Caco-2 (cell line): Measurements from ENCODE around the gene ACTN4. TPM values are rescaled to one million over a fixed set of nuclear protein-coding genes. Genes with fewer than 3 reads are reported as not detected.

Source experiments
- BruUV-seq: library from RNA; stranded (reverse); fragments of 400-500 nt; replicated peaks from 2 replicates; lab custom pipeline; 2021; lab: Mats Ljungman, UMichigan
- CTCF ChIA-PET: fragments of 300-600 bp; sonication (Branson Sonifier 250); formaldehyde crosslinking; loops from one replicate; lab custom pipeline; 2022; ENCODE audit warnings: antibody characterized with exemption; lab: Charles Lee
- POLR2A ChIA-PET: fragments of 300-600 bp; sonication (Branson Sonifier 250); formaldehyde crosslinking; loops from one replicate; lab custom pipeline; 2022; ENCODE audit warnings: antibody characterized with exemption; lab: Charles Lee
- DNase-seq, 2 experiments: peaks; one replicate each; pipeline versions ENCODE4 v3.0.0 to v3.0.0-alpha.2; 2020 to 2022
- H3K27me3 ChIP-seq: replicated peaks from 2 replicates; pipeline ENCODE4 v1.6.0; 2011; ENCODE audit warnings: low read length; ENCODE audit not compliant: control insufficient read depth, insufficient read depth
- H3K36me3 ChIP-seq: 2 replicates; pipeline ENCODE4 v1.5.1; 2011; ENCODE audit warnings: low read length; ENCODE audit not compliant: control insufficient read depth, insufficient read depth
- H3K4me1 ChIP-seq: fragments of 250-450 bp; sonication (Bioruptor Pico); 2 replicates; pipeline ENCODE4 v1.5.1; 2020; ENCODE audit warnings: mild to moderate bottlenecking
- H3K4me3 ChIP-seq: 2 replicates; pipeline ENCODE4 v1.5.1; 2011; ENCODE audit warnings: low read depth, mild to moderate bottlenecking, control low read depth, low read length
- H3K9me3 ChIP-seq: fragments of 250-450 bp; sonication (Bioruptor Pico); 2 replicates; pipeline ENCODE4 v1.5.1; 2020; ENCODE audit warnings: mild to moderate bottlenecking, moderate library complexity
- H3K27ac Mint-ChIP-seq: one replicate; pipeline ENCODE4 v1.8.0; 2022; ENCODE audit warnings: mixed read lengths; ENCODE audit not compliant: unreplicated experiment
- H3K27me3 Mint-ChIP-seq: one replicate; pipeline ENCODE4 v1.8.0; 2022; ENCODE audit warnings: mixed read lengths; ENCODE audit not compliant: insufficient read depth, unreplicated experiment
- H3K36me3 Mint-ChIP-seq: one replicate; pipeline ENCODE4 v1.8.0; 2022; ENCODE audit warnings: mild to moderate bottlenecking, mixed read lengths; ENCODE audit not compliant: insufficient read depth, unreplicated experiment
- H3K4me1 Mint-ChIP-seq: one replicate; pipeline ENCODE4 v1.8.0; 2022; ENCODE audit warnings: low read depth, mixed read lengths; ENCODE audit not compliant: unreplicated experiment
- H3K4me3 Mint-ChIP-seq: one replicate; pipeline ENCODE4 v1.8.0; 2022; ENCODE audit warnings: mild to moderate bottlenecking, moderate library complexity, mixed read lengths; ENCODE audit not compliant: unreplicated experiment
- H3K9me3 Mint-ChIP-seq: one replicate; pipeline ENCODE4 v1.8.0; 2022; ENCODE audit warnings: mixed read lengths; ENCODE audit not compliant: unreplicated experiment
- CTCF ChIP-seq, 2 experiments: fragments of 200-600 bp in 1 of 2; IDR thresholded peaks; 1 replicate in 1 of 2; 2 replicates in 1 of 2; pipeline versions ENCODE4 v1.5.1 to v1.8.0; 2011 to 2022; ENCODE audit warnings: antibody characterized with exemption in 1 of 2, control low read depth in 1 of 2, inconsistent platforms in 1 of 2, low read depth in 1 of 2, low read length in 1 of 2, mild to moderate bottlenecking in 1 of 2, moderate library complexity in 1 of 2; ENCODE audit not compliant: insufficient read depth in 1 of 2, severe bottlenecking in 1 of 2, unreplicated experiment in 1 of 2
- intact Hi-C: fragments of 100-400 bp; cut with micrococcal nuclease; formaldehyde crosslinking; loops from one replicate; pipeline ENCODE4 v1.10.0; 2022; ENCODE audit not compliant: unreplicated experiment
- total RNA-seq: library from RNA; stranded (reverse); gene quantifications from 2 replicates; pipeline ENCODE4 v1.2.3, GENCODE V29; 2022

ACTN4 gene
- total RNA-seq, 1 experiment from 2014 or later = 605 TPM

DNA sequence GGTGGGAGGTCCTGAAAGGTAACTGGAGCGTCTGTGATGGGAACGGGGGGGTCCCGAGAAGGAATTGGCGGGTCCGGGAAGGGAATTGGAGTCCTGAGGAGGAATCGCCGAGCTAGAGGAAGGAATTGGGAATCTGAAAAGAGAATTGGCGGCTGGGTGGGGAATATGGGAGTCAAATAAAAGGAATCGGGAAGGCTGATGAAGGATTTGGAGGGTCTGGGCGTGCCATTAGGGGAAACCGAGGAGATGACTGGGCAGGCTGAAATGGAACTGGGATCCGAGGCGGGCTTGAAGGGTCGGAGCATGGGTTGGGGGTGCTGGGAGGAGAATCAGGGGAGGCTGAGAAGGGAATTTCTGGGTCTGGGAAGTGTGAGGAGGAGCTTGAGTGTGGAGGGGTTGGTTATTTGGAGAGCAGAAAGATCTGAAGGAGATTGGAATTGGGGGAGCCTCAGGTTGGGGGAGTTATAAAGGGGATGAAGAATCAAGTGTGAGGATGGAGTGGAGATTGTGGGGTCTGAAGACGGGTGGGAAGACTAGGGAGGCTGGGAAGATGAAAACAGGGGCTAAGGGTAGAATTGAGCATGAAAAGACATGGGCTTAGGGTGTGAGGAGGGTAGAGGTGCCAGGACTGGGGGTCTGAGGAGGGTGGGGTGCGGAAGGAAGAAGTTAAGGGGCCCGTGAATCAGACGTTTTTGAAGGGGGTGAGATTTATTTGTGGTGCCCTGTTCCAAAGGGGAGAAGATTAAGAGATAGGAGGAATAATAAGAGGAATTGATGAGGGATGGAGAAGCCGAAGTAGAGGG, 718 bp downstream of the ACTN4 start:
- no TSS peak for BruUV-seq
- peaks cover 19% of the 10 kb centered on the region for H3K4me1 Mint-ChIP-seq
- CTCF ChIA-PET = interaction anchor here (0.6 to 1.5 kb wide), 10 partner anchors 11 to 245 kb away, joined by 3 to 15 read pairs (median 6); partner anchors contain the start of genes EIF3K and FAM98C
- no peaks in the 10 kb centered on the region for H3K9me3 Mint-ChIP-seq
- H3K27ac Mint-ChIP-seq = peak overlapping the region; percentile 88
- peaks cover 37% of the 10 kb centered on the region for H3K4me1 ChIP-seq
- POLR2A ChIA-PET = interaction anchor here (0.9 to 3.0 kb wide), 11 partner anchors 10 to 283 kb away, joined by 3 to 35 read pairs (median 11); partner anchors contain the start of genes EIF3K, FAM98C, MRPS12 and NFKBIB
- intact Hi-C loops = loop anchor here (1.0 to 2.0 kb wide), 2 partner anchors 15 to 35 kb away; no protein-coding TSS in a partner anchor
- peak overlapping the region; percentile 90 for H3K4me3 Mint-ChIP-seq
- H3K27me3 ChIP-seq = no peaks in the 10 kb centered on the region
- H3K36me3 ChIP-seq = 0 out of 2 replicates have a peak, but pooled peaks cover 1% of the 10 kb centered on the region
- H3K9me3 ChIP-seq = no peaks in the 10 kb centered on the region
- TF ChIP-seq CTCF (IDR thresholded peaks at IDR 0.05; ENCODE audit: insufficient read depth in 1 of 2, low read depth in 1 of 2, low read length in 1 of 2, severe bottlenecking in 1 of 2, unreplicated experiment in 1 of 2) = no peak
- H3K4me3 ChIP-seq = peak overlapping the region; percentile 100
- H3K27me3 Mint-ChIP-seq = no peaks in the 10 kb centered on the region
- peaks cover 31% of the 10 kb centered on the region for H3K36me3 Mint-ChIP-seq
- DNase-seq = no peak

DNA sequence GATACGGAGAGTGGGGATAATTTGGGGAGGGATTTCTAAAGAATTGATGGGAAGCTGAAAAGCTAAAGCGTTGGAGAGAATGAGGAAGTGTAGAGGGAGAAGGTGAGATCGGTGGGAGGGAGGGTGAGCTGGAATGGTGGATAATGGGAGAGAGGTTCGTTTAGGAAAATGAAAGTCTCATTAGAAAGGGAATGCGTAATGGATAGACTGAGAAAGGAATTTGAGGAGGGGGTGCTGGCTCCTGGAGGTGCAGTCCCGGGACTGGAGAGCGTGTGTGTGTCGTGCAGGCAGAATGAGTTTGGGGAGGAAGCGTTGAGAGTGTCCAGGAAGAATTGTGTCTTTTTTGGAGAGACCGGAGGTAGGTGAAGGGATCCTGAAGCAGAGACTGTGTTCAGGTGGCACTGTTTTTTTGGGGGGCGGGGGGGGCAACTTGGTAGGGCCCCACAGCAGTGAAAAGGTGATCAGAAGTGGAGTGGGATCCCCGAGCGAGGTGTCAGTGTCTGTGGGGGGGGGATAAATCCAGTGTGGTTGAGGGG, 1.4 kb downstream of the ACTN4 start:
- intact Hi-C loops = no loop called here
- Mint-ChIP-seq H3K9me3 (no peaks in the 10 kb centered on the region), H3K36me3 (peaks cover 38% of the 10 kb centered on the region), H3K4me1 (peaks cover 26% of the 10 kb centered on the region), H3K4me3 (peak overlapping the region; percentile 90), H3K27me3 (no peaks in the 10 kb centered on the region), H3K27ac (peak overlapping the region; percentile 88)
- no TSS peak for BruUV-seq
- Histone ChIP-seq H3K9me3 (no peaks in the 10 kb centered on the region), H3K36me3 (0 out of 2 replicates have a peak, but pooled peaks cover 1% of the 10 kb centered on the region), H3K4me3 (peak overlapping the region; percentile 100), H3K4me1 (peaks cover 44% of the 10 kb centered on the region), H3K27me3 (no peaks in the 10 kb centered on the region)
- ChIA-PET POLR2A (interaction anchor here (2.5 to 3.0 kb wide), 4 partner anchors 10 to 52 kb away, joined by 13 to 35 read pairs (median 22); no protein-coding TSS in a partner anchor), CTCF (interaction anchor here (0.6 to 1.5 kb wide), 2 partner anchors 12 to 135 kb away, joined by 3 to 4 read pairs; no protein-coding TSS in a partner anchor)
- DNase-seq = no peak
- TF ChIP-seq CTCF (IDR thresholded peaks at IDR 0.05; ENCODE audit: insufficient read depth in 1 of 2, low read depth in 1 of 2, low read length in 1 of 2, severe bottlenecking in 1 of 2, unreplicated experiment in 1 of 2) = no peak
